SH-SY5Y (cell line): ENCODE measurements around the gene IFNL4.

Experiments
- GATA2 ChIP-seq: IDR thresholded peaks from 2 replicates; pipeline ENCODE4 v1.6.1; 2011; ENCODE audit warnings: mild to moderate bottlenecking, low read depth, low read length
- GATA3 ChIP-seq: IDR thresholded peaks from 2 replicates; pipeline ENCODE4 v1.6.1; 2011; ENCODE audit warnings: low read depth, mild to moderate bottlenecking, low read length, moderate library complexity

- TF ChIP-seq GATA2 (no peak), GATA3 (no peak)
These were observed 8.6 kb upstream of the IFNL4 start for GRCh38 chr19:39257227-39257626.
